Progenitor cell of endocrine pancreas (in vitro differentiated cells): ENCODE results near the gene PHYKPL. TPM values are rescaled to one million over a fixed set of nuclear protein-coding genes. Genes with fewer than 3 reads are reported as not detected.

ENCODE experiments used
- DNase-seq: peaks from one replicate; pipeline ENCODE4 v3.0.0; 2021; ENCODE audit warnings: low spot score; ENCODE audit not compliant: unreplicated experiment
- H3K27ac Mint-ChIP-seq: 2 replicates; pipeline ENCODE4 v1.8.0; 2021; ENCODE audit warnings: mild to moderate bottlenecking, moderate library complexity, mixed read lengths
- H3K27me3 Mint-ChIP-seq: 2 replicates; pipeline ENCODE4 v1.8.0; 2021; ENCODE audit warnings: mixed read lengths
- H3K36me3 Mint-ChIP-seq: 2 replicates; pipeline ENCODE4 v1.8.0; 2022; ENCODE audit warnings: mixed read lengths; ENCODE audit not compliant: insufficient read depth
- H3K4me1 Mint-ChIP-seq: 2 replicates; pipeline ENCODE4 v1.8.0; 2021; ENCODE audit warnings: low read depth, mixed read lengths
- H3K4me3 Mint-ChIP-seq: 2 replicates; pipeline ENCODE4 v1.8.0; 2021; ENCODE audit warnings: low read depth, mild to moderate bottlenecking, moderate library complexity, mixed read lengths
- H3K9me3 Mint-ChIP-seq: 2 replicates; pipeline ENCODE4 v1.8.0; 2021; ENCODE audit warnings: low read depth, mixed read lengths
- CTCF ChIP-seq: fragments of 200-600 bp; sonication (generic); IDR thresholded peaks from one replicate; pipeline ENCODE4 v1.5.0; 2021; ENCODE audit warnings: antibody characterized with exemption, mild to moderate bottlenecking; ENCODE audit not compliant: unreplicated experiment
- total RNA-seq: library from RNA; stranded (reverse); gene quantifications from 2 replicates; pipeline ENCODE4 v1.2.1, GENCODE V29; 2021

The PHYKPL gene
- total RNA-seq, 1 donor from 2014 or later = 113 TPM

GRCh38 chr5:178177569-178177968 lies 55.0 kb downstream of the PHYKPL start:
- Mint-ChIP-seq H3K4me1 (no peaks in the 10 kb centered on the region), H3K36me3 (no peaks in the 10 kb centered on the region), H3K27me3 (peaks cover 3% of the 10 kb centered on the region), H3K4me3 (no peak overlapping the region), H3K9me3 (no peaks in the 10 kb centered on the region), H3K27ac (no peak overlapping the region)
- no peak for DNase-seq
- TF ChIP-seq CTCF = no peak

GRCh38 chr5:178176791-178177190 lies 55.8 kb downstream of the PHYKPL start:
- DNase-seq = no peak
- Mint-ChIP-seq H3K27ac (no peak overlapping the region), H3K27me3 (peaks cover 3% of the 10 kb centered on the region), H3K36me3 (no peaks in the 10 kb centered on the region), H3K9me3 (no peaks in the 10 kb centered on the region), H3K4me3 (no peak overlapping the region), H3K4me1 (no peaks in the 10 kb centered on the region)
- TF ChIP-seq CTCF = no peak

GRCh38 chr5:178174456-178174855 lies 58.1 kb downstream of the PHYKPL start:
- H3K4me3 Mint-ChIP-seq = no peak overlapping the region
- H3K27me3 Mint-ChIP-seq = peaks cover 6% of the 10 kb centered on the region
- no peak for TF ChIP-seq CTCF
- H3K27ac Mint-ChIP-seq = no peak overlapping the region
- H3K36me3 Mint-ChIP-seq = no peaks in the 10 kb centered on the region
- no peak for DNase-seq
- no peaks in the 10 kb centered on the region for H3K4me1 Mint-ChIP-seq
- H3K9me3 Mint-ChIP-seq = no peaks in the 10 kb centered on the region

- DNase-seq = no peak
- Mint-ChIP-seq H3K4me3 (no peak overlapping the region), H3K9me3 (no peaks in the 10 kb centered on the region), H3K36me3 (no peaks in the 10 kb centered on the region), H3K27ac (no peak overlapping the region), H3K27me3 (peaks cover 10% of the 10 kb centered on the region), H3K4me1 (no peaks in the 10 kb centered on the region)
- TF ChIP-seq CTCF = no peak
Observed at GRCh38 chr5:178170455-178170854, 62.1 kb downstream of the PHYKPL start.

- no peaks in the 10 kb centered on the region for H3K36me3 Mint-ChIP-seq
- H3K4me1 Mint-ChIP-seq = peaks cover 4% of the 10 kb centered on the region
Observed at GRCh38 chr5:178165581-178165980, 67.0 kb downstream of the PHYKPL start.

More at GRCh38 chr5:178165581-178165980, 67.0 kb downstream of the PHYKPL start:
- DNase-seq = no peak
- H3K27ac Mint-ChIP-seq = no peak overlapping the region
- H3K9me3 Mint-ChIP-seq = no peaks in the 10 kb centered on the region
- no peak overlapping the region for H3K4me3 Mint-ChIP-seq
- H3K27me3 Mint-ChIP-seq = peaks cover 37% of the 10 kb centered on the region
- no peak for TF ChIP-seq CTCF
